ENCODE measurements around the gene ARHGEF11.

- TF ChIP-seq MAFK (IDR thresholded peaks at IDR 0.05; ENCODE audit: low read depth, low read length) (no peak), CTCF (conservative IDR thresholded peaks at IDR 0.05; ENCODE audit: low read depth, low read length) (no peak), MXI1 (IDR thresholded peaks at IDR 0.05; ENCODE audit: borderline replicate concordance, low read depth, low read length) (no peak), POLR2A (IDR thresholded peaks at IDR 0.05; ENCODE audit: low read depth, low read length) (no peak), RCOR1 (IDR thresholded peaks at IDR 0.05; ENCODE audit: insufficient replicate concordance, low read length) (no peak), CEBPB (IDR thresholded peaks at IDR 0.05; ENCODE audit: low read depth, low read length) (no peak)
Measured at GRCh38 chr1:157028674-157029073, 16.9 kb downstream of the ARHGEF11 start.

Measured in IMR-90 (cell line).